Body of pancreas (tissue), 4 donors: ENCODE data around the gene WDR12. TPM values are rescaled to one million over a fixed set of nuclear protein-coding genes. Genes with fewer than 3 reads are reported as not detected.
"Not testable (repeated sequence)": the region's sequence is repeated elsewhere in the genome, so short reads cannot be mapped to it uniquely, and the experiment has no call there.

Experiments used
- ATAC-seq: fragments of 150-250 bp; one replicate; pipeline ENCODE4 v1.9.1; 2016
- DNase-seq, 4 donors: peaks; one replicate each; pipeline ENCODE4 v3.0.0-alpha.2; 2019
- H3K27ac ChIP-seq, 4 donors: fragments of 200-600 bp; sonication (generic); 1 replicate in 3 of 4; 2 replicates in 1 of 4; pipeline versions ENCODE4 v1.5.1 to v1.6.1; 2016 to 2019; ENCODE audit warnings: mild to moderate bottlenecking in 1 of 4, mixed read lengths in 1 of 4, moderate library complexity in 1 of 4
- H3K27me3 ChIP-seq, 2 donors: fragments of 200-600 bp; sonication (generic); one replicate each; pipeline ENCODE4 v1.6.0; 2016; ENCODE audit warnings: mild to moderate bottlenecking in 1 of 2
- H3K36me3 ChIP-seq, 2 donors: fragments of 200-600 bp; sonication (generic); replicated peaks in 1 of 2; 2 replicates each; pipeline ENCODE4 v1.5.1; 2016; ENCODE audit warnings: low read depth in 2 of 2; ENCODE audit not compliant: insufficient read depth in 1 of 2
- H3K4me1 ChIP-seq: fragments of 200-600 bp; sonication (generic); one replicate; pipeline ENCODE4 v1.6.0; 2016
- H3K4me3 ChIP-seq, 2 donors: fragments of 200-600 bp; sonication (generic); 1 replicate in 1 of 2; 2 replicates in 1 of 2; pipeline ENCODE4 v1.5.1; 2016 to 2019
- H3K9me3 ChIP-seq, 3 donors: fragments of 200-600 bp; sonication (generic); 1 replicate in 2 of 3; 2 replicates in 1 of 3; pipeline ENCODE4 v1.5.1; 2016
- POLR2A ChIP-seq, 3 donors: fragments of 450-650 bp; IDR thresholded peaks; one replicate each; pipeline ENCODE4 v1.6.1; 2016; ENCODE audit warnings: antibody characterized with exemption in 3 of 3, mild to moderate bottlenecking in 2 of 3
- WGBS, 2 donors: methylation state at CpG; one replicate each; pipeline ENCODE4 v1.1.5; 2017; 5-methylcytosine and 5-hydroxymethylcytosine counted together
- intact Hi-C: fragments of 100-400 bp; cut with DNase I; formaldehyde crosslinking; loops from one replicate; pipeline ENCODE4 v1.15.1; 2023
- total RNA-seq, 2 donors: library from RNA; depleted of rRNA; stranded (reverse); fragments of >200 nt; gene quantifications; one replicate each; pipeline ENCODE4 v1.1.0, GENCODE V29; 2016
- TF ChIP-seq, protein P1 (sequence below), 7 experiments: fragments of 450-650 bp in 4 of 7; fragments of 200-600 bp in 3 of 7; sonication (generic) in 3 of 7; IDR thresholded peaks; one replicate each; pipeline ENCODE4 v1.5.1; 2016 to 2019; ENCODE audit warnings: antibody characterized with exemption in 7 of 7

WDR12 gene
- total RNA-seq: 1 to 10 TPM; 5.3 to 9.9 TPM

DNA sequence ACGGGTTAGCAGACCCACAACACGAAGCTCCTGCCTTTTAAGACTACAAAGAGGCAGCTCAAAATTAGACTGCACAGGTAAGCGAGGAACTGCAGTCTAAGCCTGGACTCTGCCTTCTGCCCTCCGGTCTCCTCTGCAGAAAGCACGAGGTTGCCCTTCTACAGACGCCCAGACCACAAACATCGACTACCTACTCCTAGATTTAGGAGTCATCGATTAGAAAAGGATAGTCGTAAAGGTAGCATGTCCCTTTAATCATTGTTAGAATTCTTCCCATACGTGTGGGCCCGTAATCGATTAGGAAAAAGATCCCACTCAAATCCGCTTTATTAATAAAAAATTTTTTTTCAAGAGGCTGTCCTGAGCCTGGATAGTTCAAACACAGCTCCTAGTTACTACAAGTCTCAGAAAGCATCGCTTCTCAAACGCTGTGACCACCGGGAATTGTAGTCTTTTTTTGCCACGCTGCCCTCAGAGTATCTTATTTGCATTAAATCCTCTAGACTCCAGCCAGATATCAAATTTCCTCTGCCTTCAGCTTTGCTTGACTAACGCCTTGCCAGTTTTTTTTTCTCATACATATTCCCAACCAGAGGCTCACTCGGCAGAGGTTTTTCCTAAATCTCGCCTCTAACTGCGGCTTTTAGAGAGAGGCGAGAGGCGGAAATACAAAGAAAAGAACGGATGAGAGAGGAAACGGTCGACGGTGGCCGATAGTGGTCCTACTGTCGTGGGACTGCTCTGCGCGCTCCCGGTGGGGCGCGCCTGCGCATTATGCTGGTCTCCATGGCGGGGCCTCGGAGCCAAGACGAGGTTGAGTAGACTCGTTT is at the start of gene WDR12, which contains the start of gene CARF:
Gene WDR12, minus strand, starts transcription at position 162 of the 830 bp plus-strand sequence. CDS start 197 bp downstream, outside the sequence.
Gene CARF, plus strand, starts transcription at position 764 of the 830 bp plus-strand sequence. CDS start 29,628 bp downstream, outside the sequence.
- DNase-seq (peak; percentile 92 to 98 (median 94)), ATAC-seq (peak; percentile 95)
- peaks cover 11% of the 10 kb centered on the region for H3K4me1 ChIP-seq
- 0 to 1% methylated on average over 31 to 39 of the region's 39 CpGs for WGBS, 2 donors
- H3K27me3 ChIP-seq: no peaks in the 10 kb centered on the region
- intact Hi-C loops: no loop called here
- peak within 1 kb of the TSS in 3 of 4 donors; percentile 57 to 92 (median 88) for H3K27ac ChIP-seq
- TF ChIP-seq, protein P1, sequence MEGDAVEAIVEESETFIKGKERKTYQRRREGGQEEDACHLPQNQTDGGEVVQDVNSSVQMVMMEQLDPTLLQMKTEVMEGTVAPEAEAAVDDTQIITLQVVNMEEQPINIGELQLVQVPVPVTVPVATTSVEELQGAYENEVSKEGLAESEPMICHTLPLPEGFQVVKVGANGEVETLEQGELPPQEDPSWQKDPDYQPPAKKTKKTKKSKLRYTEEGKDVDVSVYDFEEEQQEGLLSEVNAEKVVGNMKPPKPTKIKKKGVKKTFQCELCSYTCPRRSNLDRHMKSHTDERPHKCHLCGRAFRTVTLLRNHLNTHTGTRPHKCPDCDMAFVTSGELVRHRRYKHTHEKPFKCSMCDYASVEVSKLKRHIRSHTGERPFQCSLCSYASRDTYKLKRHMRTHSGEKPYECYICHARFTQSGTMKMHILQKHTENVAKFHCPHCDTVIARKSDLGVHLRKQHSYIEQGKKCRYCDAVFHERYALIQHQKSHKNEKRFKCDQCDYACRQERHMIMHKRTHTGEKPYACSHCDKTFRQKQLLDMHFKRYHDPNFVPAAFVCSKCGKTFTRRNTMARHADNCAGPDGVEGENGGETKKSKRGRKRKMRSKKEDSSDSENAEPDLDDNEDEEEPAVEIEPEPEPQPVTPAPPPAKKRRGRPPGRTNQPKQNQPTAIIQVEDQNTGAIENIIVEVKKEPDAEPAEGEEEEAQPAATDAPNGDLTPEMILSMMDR (IDR thresholded peaks at IDR 0.05): peak in 3 of 7 experiments; percentile 4 to 5 (median 5)
- peak in 2 of 3 donors; percentile 76 to 78 for TF ChIP-seq POLR2A (IDR thresholded peaks at IDR 0.05)
- no peaks in the 10 kb centered on the region for H3K9me3 ChIP-seq
- H3K4me3 ChIP-seq: peak within 1 kb of the TSS; percentile 69 to 74
- H3K36me3 ChIP-seq: no peaks in the 10 kb centered on the region

DNA sequence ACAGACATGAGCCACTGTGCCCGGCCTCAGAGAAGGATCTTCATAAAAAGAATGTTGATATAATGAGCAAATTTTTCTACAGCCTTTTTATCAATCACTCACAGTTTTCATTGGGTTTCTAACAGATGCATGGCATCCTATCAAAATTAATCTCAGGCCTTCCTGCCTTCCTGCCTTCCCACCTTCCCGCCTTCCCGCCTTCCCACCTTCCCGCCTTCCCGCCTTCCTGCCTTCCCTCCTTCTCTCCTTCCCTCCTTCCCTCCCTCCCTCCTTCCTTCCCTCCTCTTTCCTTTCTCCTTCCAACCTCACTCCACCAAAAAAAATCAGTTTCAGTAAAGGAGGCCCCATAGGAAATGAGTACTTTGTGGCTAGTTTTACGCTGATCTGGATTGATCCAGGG is 49.1 kb upstream of the WDR12 start:
- TF ChIP-seq POLR2A (IDR thresholded peaks at IDR 0.05): no peak
- TF ChIP-seq, protein P1 (IDR thresholded peaks at IDR 0.05): no peak

DNA sequence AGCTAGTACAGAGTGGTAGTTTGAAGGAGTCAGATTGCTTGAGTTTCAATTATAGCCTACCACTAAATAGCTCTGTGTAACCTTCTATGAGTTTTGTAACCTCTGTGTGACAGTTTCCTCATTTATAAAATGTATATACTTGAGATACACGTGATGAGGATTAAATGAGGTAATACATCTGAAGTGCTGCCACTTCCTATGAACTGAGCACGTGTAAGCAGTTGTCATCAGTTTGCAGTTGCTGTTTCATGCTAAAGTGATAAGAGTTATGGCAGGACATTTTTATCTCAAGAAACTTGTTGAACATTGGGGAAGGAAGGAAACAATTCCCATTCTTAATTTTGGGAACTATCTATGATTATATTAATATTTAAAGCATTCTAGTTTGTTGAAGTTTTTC is 39.1 kb upstream of the WDR12 start:
- Histone ChIP-seq H3K27ac (no peak overlapping the region), H3K36me3 (no peaks in the 10 kb centered on the region), H3K27me3 (no peaks in the 10 kb centered on the region), H3K4me3 (no peak overlapping the region), H3K9me3 (no peaks in the 10 kb centered on the region), H3K4me1 (no peaks in the 10 kb centered on the region)
- WGBS, 2 donors: 48 to 51% methylated on average over 2 of the region's 2 CpGs
- ATAC-seq (no peak), DNase-seq (no peak)
- TF ChIP-seq POLR2A (IDR thresholded peaks at IDR 0.05): no peak
- TF ChIP-seq, protein P1 (IDR thresholded peaks at IDR 0.05): no peak
- intact Hi-C loops: no loop called here

More for the DNA sequence above, 49.1 kb upstream of the WDR12 start:
- Histone ChIP-seq H3K27ac (no peak overlapping the region), H3K36me3 (peaks cover 0 to 1% of the 10 kb centered on the region in 2 donors), H3K9me3 (no peaks in the 10 kb centered on the region), H3K27me3 (no peaks in the 10 kb centered on the region), H3K4me1 (no peaks in the 10 kb centered on the region), H3K4me3 (no peak overlapping the region)
- DNase-seq (no peak), ATAC-seq (no peak)
- intact Hi-C loops: no loop called here
- 94% methylated on average over 6 of the region's 6 CpGs for WGBS, 2 donors

DNA sequence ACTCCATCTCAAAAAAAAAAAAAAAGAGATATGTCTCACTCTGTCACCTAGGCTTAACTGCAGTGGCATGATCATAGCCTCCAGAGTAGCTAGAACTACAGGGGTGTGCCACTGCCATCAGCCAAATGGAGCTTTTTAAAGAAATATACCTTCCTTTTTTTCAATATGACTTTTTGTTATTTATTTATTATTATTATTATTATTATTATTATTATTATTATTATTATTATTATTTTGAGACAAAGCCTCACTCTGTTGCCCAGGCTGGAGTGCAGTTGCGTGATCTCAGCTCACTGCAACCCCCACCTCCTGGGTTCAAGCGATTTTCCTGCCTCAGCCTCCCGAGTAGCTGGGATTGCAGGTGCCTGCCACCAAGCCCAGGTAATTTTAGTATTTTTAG is 37.9 kb upstream of the WDR12 start:
- H3K27me3 ChIP-seq, intact Hi-C loops: not testable (repeated sequence)
- 92 to 95% methylated on average over 3 of the region's 3 CpGs for WGBS, 2 donors

DNA sequence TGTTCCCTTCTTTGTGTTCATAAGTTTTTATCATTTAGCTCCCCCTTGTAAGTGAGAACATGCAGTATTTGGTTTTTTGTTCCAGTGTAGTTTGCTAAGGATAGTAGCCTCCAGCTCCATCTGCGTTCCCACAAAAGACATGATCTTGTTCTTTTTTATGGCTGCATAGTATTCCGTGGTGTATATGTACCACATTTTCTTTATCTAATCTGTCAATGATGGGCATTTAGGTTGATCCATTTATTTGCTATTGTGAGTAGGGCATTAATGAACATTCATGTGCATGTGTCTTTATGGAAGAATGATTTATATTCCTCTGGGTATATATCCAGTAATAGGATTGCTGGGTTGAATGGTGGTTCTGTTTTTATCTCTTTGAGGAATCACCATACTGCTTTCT is 34.0 kb upstream of the WDR12 start:
- ATAC-seq (no peak), DNase-seq (no peak)
- intact Hi-C loops: no loop called here
- TF ChIP-seq, protein P1 (IDR thresholded peaks at IDR 0.05): no peak
- no peak for TF ChIP-seq POLR2A (IDR thresholded peaks at IDR 0.05)
- Histone ChIP-seq H3K9me3 (no peaks in the 10 kb centered on the region), H3K4me3 (no peak overlapping the region), H3K36me3 (no peaks in the 10 kb centered on the region), H3K27ac (no peak overlapping the region), H3K4me1 (no peaks in the 10 kb centered on the region), H3K27me3 (no peaks in the 10 kb centered on the region)
- WGBS, 2 donors: 96% methylated on average over 2 of the region's 2 CpGs

More for the DNA sequence above, 37.9 kb upstream of the WDR12 start:
- H3K4me3 ChIP-seq, DNase-seq, H3K4me1 ChIP-seq, ATAC-seq, H3K27ac ChIP-seq, H3K36me3 ChIP-seq, H3K9me3 ChIP-seq: not testable (repeated sequence)
